ENCODE data around the gene PALLD. TPM values are rescaled to one million over a fixed set of nuclear protein-coding genes. Genes with fewer than 3 reads are reported as not detected.

Gene PALLD
- total and polyA plus RNA-seq, 2 of the 13 experiments (the other 11 are each of a cell fraction or from before 2014, with no cell fraction given): 0.50 to 1.5 TPM

- intact Hi-C loops (cut with micrococcal nuclease; ENCODE audit: unreplicated experiment): no loop called here
- POLR2A ChIA-PET: no interaction called here
- CTCF ChIA-PET (ENCODE audit: low intra/inter-chr PET ratio, low total read pairs): no interaction called here
- no peaks in the 10 kb centered on the region for H4K20me1 ChIP-seq (ENCODE audit: insufficient read depth, low read length)
- TF ChIP-seq NBN (conservative IDR thresholded peaks at IDR 0.05) (no peak), ATF7 (IDR thresholded peaks at IDR 0.05) (peak; percentile 27; the same call in 1 of the 2 replicates), ATF7 (CRISPR knock-in tag; IDR thresholded peaks at IDR 0.05) (no peak), CREB1 (IDR thresholded peaks at IDR 0.05) (no peak), CREB1 (CRISPR knock-in tag; IDR thresholded peaks at IDR 0.05) (no peak), BRCA1 (CRISPR knock-in tag; IDR thresholded peaks at IDR 0.05) (no peak), ZFP41 (CRISPR knock-in tag; IDR thresholded peaks at IDR 0.05; ENCODE audit: borderline replicate concordance) (no peak), JUNB (CRISPR knock-in tag; IDR thresholded peaks at IDR 0.05; ENCODE audit: borderline replicate concordance) (no peak)
- no peak for ATAC-seq
- no TSS peak for BruUV-seq (replicated peaks)
- no peaks in the 10 kb centered on the region for H3K36me3 ChIP-seq (replicated peaks in 1 of 2; ENCODE audit: control insufficient read depth in 1 of 2, insufficient read depth in 2 of 2, low read length in 2 of 2)
- H3K27ac ChIP-seq (ENCODE audit: extremely low read length, insufficient read depth, low read length): no peak overlapping the region
- no peak overlapping the region for H3K9ac ChIP-seq (ENCODE audit: insufficient read depth, low read depth, low read length)
- H3K4me3 ChIP-seq (replicated peaks in 1 of 3; ENCODE audit: insufficient read depth in 1 of 3, low read depth in 2 of 3, low read length in 3 of 3): no peak overlapping the region
- H3K27me3 ChIP-seq (ENCODE audit: control insufficient read depth in 1 of 2, insufficient read depth in 2 of 2, low read length in 2 of 2): no peaks in the 10 kb centered on the region
- no peak for DNase-seq (ENCODE audit: low spot score)
- no peaks in the 10 kb centered on the region for H3K79me2 ChIP-seq (ENCODE audit: insufficient read depth, low read length)
- H3K4me1 ChIP-seq (ENCODE audit: insufficient read depth, low read length): no peaks in the 10 kb centered on the region
- H3K4me2 ChIP-seq (ENCODE audit: low read depth, low read length): no peak overlapping the region
- in situ Hi-C loops (cut with HindIII; ENCODE audit: extremely low pct_ligation_motif_present, low pct_unique_long_range_greater_than_20kb): no loop called here
- no peaks in the 10 kb centered on the region for H3K9me3 ChIP-seq (ENCODE audit: low read length)
- no peak for FAIRE-seq
- 46% methylated on average over 2 of the region's 3 CpGs for WGBS (ENCODE audit: low lambda C conversion rate)
- no peak overlapping the region for H2AFZ ChIP-seq (ENCODE audit: low read length)
These were observed 151.6 kb downstream of the PALLD start for GRCh38 chr4:168648494-168648893.

- H3K4me3 ChIP-seq (replicated peaks in 1 of 3; ENCODE audit: insufficient read depth in 1 of 3, low read depth in 2 of 3, low read length in 3 of 3): no peak overlapping the region
- no peaks in the 10 kb centered on the region for H4K20me1 ChIP-seq (ENCODE audit: insufficient read depth, low read length)
- H3K79me2 ChIP-seq (ENCODE audit: insufficient read depth, low read length): no peaks in the 10 kb centered on the region
- DNase-seq (ENCODE audit: low spot score) (no peak), FAIRE-seq (no peak), ATAC-seq (no peak)
- H2AFZ ChIP-seq (ENCODE audit: low read length): no peak overlapping the region
- no TSS peak for BruUV-seq (replicated peaks)
- no peaks in the 10 kb centered on the region for H3K4me1 ChIP-seq (ENCODE audit: insufficient read depth, low read length)
- intact Hi-C loops (cut with micrococcal nuclease; ENCODE audit: unreplicated experiment): no loop called here
- CTCF ChIA-PET (ENCODE audit: low intra/inter-chr PET ratio, low total read pairs): no interaction called here
- no peaks in the 10 kb centered on the region for H3K27me3 ChIP-seq (ENCODE audit: control insufficient read depth in 1 of 2, insufficient read depth in 2 of 2, low read length in 2 of 2)
- no peak overlapping the region for H3K9ac ChIP-seq (ENCODE audit: insufficient read depth, low read depth, low read length)
- POLR2A ChIA-PET: no interaction called here
- H3K36me3 ChIP-seq (replicated peaks in 1 of 2; ENCODE audit: control insufficient read depth in 1 of 2, insufficient read depth in 2 of 2, low read length in 2 of 2): no peaks in the 10 kb centered on the region
- no peaks in the 10 kb centered on the region for H3K9me3 ChIP-seq (ENCODE audit: low read length)
- H3K27ac ChIP-seq (ENCODE audit: extremely low read length, insufficient read depth, low read length): no peak overlapping the region
- WGBS (ENCODE audit: low lambda C conversion rate): 2% methylated on average over 3 of the region's 3 CpGs
- in situ Hi-C loops (cut with HindIII; ENCODE audit: extremely low pct_ligation_motif_present, low pct_unique_long_range_greater_than_20kb): no loop called here
- H3K4me2 ChIP-seq (ENCODE audit: low read depth, low read length): no peak overlapping the region
- no peak for TF ChIP-seq ZNF879 (CRISPR knock-in tag; IDR thresholded peaks at IDR 0.05)
- TF ChIP-seq ZFP1 (CRISPR knock-in tag; IDR thresholded peaks at IDR 0.05): no peak
- no peak for TF ChIP-seq ZBTB37 (CRISPR knock-in tag; IDR thresholded peaks at IDR 0.05)
- TF ChIP-seq CBX1 (IDR thresholded peaks at IDR 0.05; ENCODE audit: low read depth): no peak
- TF ChIP-seq ZNF512B (CRISPR knock-in tag; IDR thresholded peaks at IDR 0.05; ENCODE audit: borderline replicate concordance): no peak
- TF ChIP-seq ZNF777 (CRISPR knock-in tag; IDR thresholded peaks at IDR 0.05): no peak
These were observed 152.1 kb downstream of the PALLD start for GRCh38 chr4:168648929-168649328.
